A549 (cell line): ENCODE measurements around the gene AAK1. TPM values are rescaled to one million over a fixed set of nuclear protein-coding genes. Genes with fewer than 3 reads are reported as not detected.

Source experiments
- ATAC-seq, 2 experiments: fragments of 200-7000 bp in 1 of 2; fragments of >200 bp in 1 of 2; cut with Nextera tagmentation in 1 of 2; cut with Tn5 transposase in 1 of 2; 3 replicates each; pipeline versions ENCODE4 v1.8.0 to v1.9.1; 2018 to 2020; ENCODE audit warnings: mild to moderate bottlenecking in 1 of 2, moderate library complexity in 1 of 2
- CTCF ChIA-PET: fragments of 300-600 bp; sonication (Branson Sonifier 250); formaldehyde crosslinking; extraction: SDS; loops from one replicate; lab custom pipeline; 2021; ENCODE audit warnings: antibody characterized with exemption, inconsistent platforms; lab: Yijun Ruan, JAX
- POLR2A ChIA-PET: fragments of 350-600 bp; formaldehyde crosslinking; extraction: SDS; loops from one replicate; lab custom pipeline; 2021; ENCODE audit warnings: antibody characterized with exemption, inconsistent platforms; lab: Yijun Ruan, JAX
- DNase-seq, 2 experiments: peaks; one replicate each; pipeline versions ENCODE4 v3.0.0 to v3.0.0-alpha.2; 2011 to 2016; ENCODE audit warnings: low read depth in 1 of 2, low spot score in 1 of 2
- FAIRE-seq: peaks from 2 replicates; lab custom pipeline; 2011; peaks lifted over from hg19 to GRCh38; lab: Jason Lieb, UNC
- H3K27ac ChIP-seq, 2 experiments: fragments of >200 bp; sonication (Bioruptor Twin); formaldehyde crosslinking; 3 replicates each; pipeline ENCODE4 v1.5.1; 2016 to 2017
- H3K4me1 ChIP-seq: fragments of >200 bp; sonication (Bioruptor Twin); formaldehyde crosslinking; 3 replicates; pipeline ENCODE4 v1.6.1; 2016
- H3K4me2 ChIP-seq: fragments of >200 bp; sonication (Bioruptor Twin); formaldehyde crosslinking; 3 replicates; pipeline ENCODE4 v1.6.1; 2016
- H3K4me3 ChIP-seq: fragments of >200 bp; sonication (Bioruptor Twin); formaldehyde crosslinking; 3 replicates; pipeline ENCODE4 v1.5.1; 2016
- H3K9me3 ChIP-seq: fragments of >200 bp; sonication (Bioruptor Twin); formaldehyde crosslinking; 3 replicates; pipeline ENCODE4 v1.6.1; 2016
- CBX2 ChIP-seq: fragments of 200-600 bp; sonication (generic); IDR thresholded peaks from 2 replicates; pipeline ENCODE4 v1.6.1; 2016; ENCODE audit warnings: low read depth, mild to moderate bottlenecking, borderline replicate concordance
- CBX8 ChIP-seq: fragments of 200-600 bp; sonication (generic); IDR thresholded peaks from 2 replicates; pipeline ENCODE4 v1.6.1; 2016
- CHD4 ChIP-seq: fragments of 200-600 bp; sonication (generic); IDR thresholded peaks from 2 replicates; pipeline ENCODE4 v1.6.1; 2016; ENCODE audit warnings: antibody characterized with exemption, mild to moderate bottlenecking, borderline replicate concordance
- EP300 ChIP-seq, 2 experiments: fragments of >200 bp; sonication (Bioruptor Twin); formaldehyde crosslinking; IDR thresholded peaks; 2 replicates in 1 of 2; 3 replicates in 1 of 2; pipeline ENCODE4 v1.6.1; 2016 to 2017
- FOSL2 ChIP-seq, 2 experiments: fragments of 450-650 bp in 1 of 2; fragments of >200 bp in 1 of 2; sonication (Bioruptor Twin) in 1 of 2; formaldehyde crosslinking; IDR thresholded peaks; 2 replicates each; pipeline versions ENCODE4 v1.5.0 to v1.6.1; 2016 to 2020; ENCODE audit warnings: mild to moderate bottlenecking in 1 of 2, moderate library complexity in 1 of 2
- FOXS1 ChIP-seq: fragments of 250-450 bp; sonication (Bioruptor Pico); IDR thresholded peaks from 2 replicates; pipeline ENCODE4 v1.5.0; 2020; ENCODE audit warnings: mild to moderate bottlenecking, moderate library complexity
- HDAC2 ChIP-seq: fragments of 200-600 bp; sonication (generic); IDR thresholded peaks from 2 replicates; pipeline ENCODE4 v1.6.1; 2016
- HOXA7 ChIP-seq: fragments of 250-450 bp; sonication (Bioruptor Pico); IDR thresholded peaks from 2 replicates; pipeline ENCODE4 v1.5.0; 2020; ENCODE audit warnings: mild to moderate bottlenecking, moderate library complexity
- MAFK ChIP-seq: fragments of 450-650 bp; IDR thresholded peaks from 2 replicates; pipeline ENCODE4 v1.6.1; 2014; ENCODE audit not compliant: partially characterized antibody
- MYC ChIP-seq: IDR thresholded peaks from 2 replicates; pipeline ENCODE4 v1.6.1; 2012; ENCODE audit warnings: mild to moderate bottlenecking, inconsistent platforms, low read length, improper control_type of control experiment, borderline replicate concordance
- NR3C1 ChIP-seq: fragments of >200 bp; sonication (Bioruptor Twin); formaldehyde crosslinking; IDR thresholded peaks from 3 replicates; pipeline ENCODE4 v1.6.1; 2017
- PHF8 ChIP-seq: fragments of 200-600 bp; sonication (generic); IDR thresholded peaks from 2 replicates; pipeline ENCODE4 v1.6.1; 2016; ENCODE audit warnings: low read depth, mild to moderate bottlenecking, antibody characterized with exemption, moderate library complexity, borderline replicate concordance
- RARB ChIP-seq: fragments of 250-450 bp; sonication (Bioruptor Pico); IDR thresholded peaks from 2 replicates; pipeline ENCODE4 v1.8.0; 2021; ENCODE audit warnings: mild to moderate bottlenecking, moderate library complexity
- RCOR1 ChIP-seq: fragments of 150-350 bp; IDR thresholded peaks from 2 replicates; pipeline ENCODE4 v1.6.1; 2014; ENCODE audit warnings: antibody characterized with exemption, low read length, low read depth
- RFX5 ChIP-seq: fragments of 450-650 bp; IDR thresholded peaks from 2 replicates; pipeline ENCODE4 v1.7.1; 2014; ENCODE audit warnings: antibody characterized with exemption, mild to moderate bottlenecking, moderate library complexity
- SREBF2 ChIP-seq: fragments of 450-650 bp; IDR thresholded peaks from 2 replicates; pipeline ENCODE4 v1.6.1; 2014; ENCODE audit warnings: mild to moderate bottlenecking, moderate library complexity
- WGBS: methylation state at CpG from one replicate; pipeline ENCODE4 v1.1.6; 2017; ENCODE audit errors: missing lambda C conversion rate; 5-methylcytosine and 5-hydroxymethylcytosine counted together
- polyA plus RNA-seq, 4 experiments: library from polyadenylated mRNA; depleted of rRNA in 3 of 4; stranded (reverse); fragments of >200 nt; fragmentation: RNase III in 1 of 4; extraction: RNeasy Plus Mini Kit Qiagen cat#74134 plus additional on column Dnase treatment in 1 of 4; gene quantifications; 2 replicates in 3 of 4; 3 replicates in 1 of 4; pipeline ENCODE4 v1.2.3, GENCODE V29; 2011 to 2017
- TF ChIP-seq, protein P1 (sequence below): IDR thresholded peaks from 2 replicates; pipeline ENCODE4 v1.6.1; 2012; ENCODE audit warnings: low read depth, borderline replicate concordance
- TF ChIP-seq, protein P2 (sequence below): fragments of 200-600 bp; sonication (generic); IDR thresholded peaks from 2 replicates; pipeline ENCODE4 v1.6.1; 2016; ENCODE audit warnings: antibody characterized with exemption, mild to moderate bottlenecking, moderate library complexity
- TF ChIP-seq, protein P3 (sequence below): fragments of >200 bp; sonication (Bioruptor Twin); formaldehyde crosslinking; IDR thresholded peaks from 3 replicates; pipeline ENCODE4 v1.5.1; 2016
- TF ChIP-seq, protein P4 (sequence below): IDR thresholded peaks from 2 replicates; pipeline ENCODE4 v1.6.1; 2012

The AAK1 gene
- polyA plus RNA-seq, 2 of the 4 experiments (the other 2 are of a cell fraction) = 15.9 to 25.7 TPM

DNA sequence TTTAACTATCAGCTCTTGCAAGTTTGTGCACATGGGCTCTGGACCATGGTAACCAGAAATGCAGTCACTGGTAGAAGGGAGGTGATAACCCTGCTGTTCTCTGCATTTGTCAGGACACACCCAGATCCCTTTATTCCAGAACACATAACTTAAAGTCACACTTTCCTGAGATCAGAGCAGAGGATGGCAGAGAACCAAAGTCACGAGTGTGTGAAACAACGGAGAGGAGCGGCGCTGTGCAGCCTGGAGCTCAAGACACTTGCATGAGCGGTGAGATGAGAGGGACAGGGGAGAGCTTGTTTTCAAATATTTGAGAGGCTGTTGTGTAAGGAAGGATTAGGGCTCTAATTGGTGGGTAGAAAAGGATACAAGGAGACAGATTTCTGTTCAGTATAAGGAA lies 43.3 kb upstream of the AAK1 start:
- peak in 1 of 2 experiments; percentile 26; a peak in 3 of 6 replicates for ATAC-seq
- H3K4me1 ChIP-seq = peaks cover 34% of the 10 kb centered on the region
- TF ChIP-seq RARB (CRISPR knock-in tag) = no peak
- TF ChIP-seq HOXA7 (CRISPR knock-in tag) = no peak
- no peak for TF ChIP-seq NR3C1
- TF ChIP-seq FOSL2 (IDR thresholded peaks at IDR 0.05) = no peak
- TF ChIP-seq FOSL2 (CRISPR knock-in tag; IDR thresholded peaks at IDR 0.05) = no peak
- TF ChIP-seq, all 56 proteins: peak for 0
- FAIRE-seq (no peak), DNase-seq (no peak)
- Histone ChIP-seq H3K4me2 (no peak overlapping the region), H3K4me3 (no peak overlapping the region), H3K9me3 (no peaks in the 10 kb centered on the region), H3K27ac (0 out of 6 replicates have a peak overlapping the region, but pooled peaks of 1 of the 2 experiments have one; percentile 4)
- 79% methylated on average over 5 of the region's 5 CpGs for WGBS
- CTCF ChIA-PET = interaction anchor here (0.9 to 2.1 kb wide), 4 partner anchors 13 to 130 kb away, joined by 3 to 10 read pairs (median 6); no protein-coding TSS in a partner anchor
- POLR2A ChIA-PET = no interaction called here

DNA sequence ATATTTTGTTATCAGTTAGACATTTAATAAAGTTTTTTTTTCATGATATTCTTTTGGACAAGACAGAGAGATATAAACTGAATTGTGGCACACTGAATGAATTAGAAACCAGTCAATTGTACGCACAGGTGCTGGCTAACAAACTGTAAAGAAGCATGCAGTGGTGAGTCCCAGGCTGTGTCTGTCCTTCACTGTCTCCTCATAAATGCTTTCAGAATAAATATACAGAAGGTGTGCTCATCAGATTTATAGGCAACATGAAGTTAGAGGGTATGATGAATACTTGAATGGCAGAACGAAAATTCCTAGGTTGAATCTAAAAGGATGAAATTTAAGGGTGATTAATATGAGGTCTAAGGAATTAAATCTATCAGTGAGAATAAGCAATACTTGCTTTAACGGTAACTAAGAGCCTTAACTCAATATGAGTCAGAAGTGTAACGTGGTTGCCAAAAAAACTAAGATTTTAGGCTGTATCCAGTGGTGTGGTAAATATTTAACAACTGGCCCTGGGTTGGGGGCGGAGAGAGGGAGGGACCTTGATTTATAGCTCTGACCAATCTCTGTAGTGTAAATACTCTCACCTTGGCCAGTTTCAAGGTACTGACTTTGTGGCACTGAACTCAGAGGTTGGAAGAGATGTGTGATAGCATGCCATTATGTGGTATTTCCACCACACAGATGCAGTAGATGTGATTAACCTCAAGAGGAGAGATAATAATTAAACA lies 41.9 kb upstream of the AAK1 start:
- no peak for FAIRE-seq
- CTCF ChIA-PET = interaction anchor here (1.8 to 2.1 kb wide), 3 partner anchors 12 to 41 kb away, joined by 6 to 10 read pairs (median 7); partner anchors contain the start of gene AAK1
- POLR2A ChIA-PET = no interaction called here
- no peak overlapping the region for H3K4me3 ChIP-seq
- TF ChIP-seq FOSL2 (IDR thresholded peaks at IDR 0.05) (no peak), FOSL2 (CRISPR knock-in tag; IDR thresholded peaks at IDR 0.05) (0 out of 2 replicates have a peak, but pooled peaks have one; percentile 23), RFX5 (no peak)
- TF ChIP-seq, all 56 proteins: peak for 1
- DNase-seq (peak in 1 of 2 experiments; percentile 44), ATAC-seq (peak; percentile 71 to 79; a peak in 4 of 6 replicates)
- H3K27ac ChIP-seq = peak overlapping the region in 1 of 2 experiments; percentile 49; a peak in 3 of 6 replicates
- peaks cover 34% of the 10 kb centered on the region for H3K4me1 ChIP-seq
- 24% methylated on average over 5 of the region's 5 CpGs for WGBS
- no peaks in the 10 kb centered on the region for H3K9me3 ChIP-seq
- peak overlapping the region; percentile 47 for H3K4me2 ChIP-seq

DNA sequence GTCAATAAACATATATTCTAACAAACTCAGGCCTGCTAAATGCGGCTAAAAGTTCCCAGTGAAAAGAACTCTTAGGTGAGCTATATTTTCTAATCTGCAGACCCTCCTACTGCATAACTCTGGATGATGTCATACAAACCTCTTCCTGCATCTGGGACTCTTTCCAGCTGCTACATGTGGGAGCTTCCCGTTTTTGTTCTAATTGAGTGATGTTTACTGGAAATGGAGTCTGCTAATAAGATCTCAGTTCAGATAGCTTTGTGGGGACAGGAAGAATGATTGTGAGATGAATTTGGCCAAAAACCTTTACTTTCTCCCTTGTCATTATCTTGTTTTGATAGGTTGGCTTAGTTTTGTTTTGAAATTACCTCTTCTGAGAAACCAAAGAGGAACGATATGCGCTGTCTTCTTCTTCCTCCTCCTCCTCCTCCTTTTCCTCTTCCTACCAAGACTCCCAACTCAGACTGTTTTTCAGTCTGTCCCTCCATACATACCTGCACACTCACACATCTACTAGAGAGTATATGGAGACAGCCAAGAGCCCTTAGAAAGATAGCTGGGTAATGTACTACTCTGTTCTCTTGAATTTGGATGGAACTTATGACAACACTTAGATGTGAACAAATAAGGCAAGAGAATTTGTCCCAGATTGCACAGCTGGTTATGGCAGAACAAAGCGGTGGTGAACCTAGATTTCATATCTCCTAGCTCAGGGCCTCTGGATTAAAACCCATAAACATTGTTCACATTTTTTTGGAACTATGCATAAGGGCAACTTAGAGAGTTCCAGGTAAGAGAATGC lies 39.8 kb upstream of the AAK1 start:
- FAIRE-seq (no peak), DNase-seq (peak in 1 of 2 experiments; percentile 30), ATAC-seq (peak in 1 of 2 experiments; percentile 60; a peak in 3 of 6 replicates)
- WGBS = 69% methylated on average over 5 of the region's 5 CpGs
- H3K4me3 ChIP-seq = no peak overlapping the region
- H3K4me1 ChIP-seq = peaks cover 34% of the 10 kb centered on the region
- ChIA-PET CTCF (interaction anchor here (1.2 to 2.1 kb wide), 8 partner anchors 10 to 118 kb away, joined by 3 to 11 read pairs (median 4); no protein-coding TSS in a partner anchor), POLR2A (interaction anchor here (0.6 to 1.1 kb wide), 4 partner anchors 31 to 448 kb away, joined by 3 read pairs; partner anchors contain the start of gene AAK1)
- H3K27ac ChIP-seq = peak overlapping the region; percentile 27 to 70; a peak in 5 of 6 replicates
- H3K9me3 ChIP-seq = no peaks in the 10 kb centered on the region
- no peak for TF ChIP-seq RFX5
- TF ChIP-seq, protein P1, sequence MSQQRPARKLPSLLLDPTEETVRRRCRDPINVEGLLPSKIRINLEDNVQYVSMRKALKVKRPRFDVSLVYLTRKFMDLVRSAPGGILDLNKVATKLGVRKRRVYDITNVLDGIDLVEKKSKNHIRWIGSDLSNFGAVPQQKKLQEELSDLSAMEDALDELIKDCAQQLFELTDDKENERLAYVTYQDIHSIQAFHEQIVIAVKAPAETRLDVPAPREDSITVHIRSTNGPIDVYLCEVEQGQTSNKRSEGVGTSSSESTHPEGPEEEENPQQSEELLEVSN = no peak
- no peak for TF ChIP-seq SREBF2
- TF ChIP-seq, protein P2, sequence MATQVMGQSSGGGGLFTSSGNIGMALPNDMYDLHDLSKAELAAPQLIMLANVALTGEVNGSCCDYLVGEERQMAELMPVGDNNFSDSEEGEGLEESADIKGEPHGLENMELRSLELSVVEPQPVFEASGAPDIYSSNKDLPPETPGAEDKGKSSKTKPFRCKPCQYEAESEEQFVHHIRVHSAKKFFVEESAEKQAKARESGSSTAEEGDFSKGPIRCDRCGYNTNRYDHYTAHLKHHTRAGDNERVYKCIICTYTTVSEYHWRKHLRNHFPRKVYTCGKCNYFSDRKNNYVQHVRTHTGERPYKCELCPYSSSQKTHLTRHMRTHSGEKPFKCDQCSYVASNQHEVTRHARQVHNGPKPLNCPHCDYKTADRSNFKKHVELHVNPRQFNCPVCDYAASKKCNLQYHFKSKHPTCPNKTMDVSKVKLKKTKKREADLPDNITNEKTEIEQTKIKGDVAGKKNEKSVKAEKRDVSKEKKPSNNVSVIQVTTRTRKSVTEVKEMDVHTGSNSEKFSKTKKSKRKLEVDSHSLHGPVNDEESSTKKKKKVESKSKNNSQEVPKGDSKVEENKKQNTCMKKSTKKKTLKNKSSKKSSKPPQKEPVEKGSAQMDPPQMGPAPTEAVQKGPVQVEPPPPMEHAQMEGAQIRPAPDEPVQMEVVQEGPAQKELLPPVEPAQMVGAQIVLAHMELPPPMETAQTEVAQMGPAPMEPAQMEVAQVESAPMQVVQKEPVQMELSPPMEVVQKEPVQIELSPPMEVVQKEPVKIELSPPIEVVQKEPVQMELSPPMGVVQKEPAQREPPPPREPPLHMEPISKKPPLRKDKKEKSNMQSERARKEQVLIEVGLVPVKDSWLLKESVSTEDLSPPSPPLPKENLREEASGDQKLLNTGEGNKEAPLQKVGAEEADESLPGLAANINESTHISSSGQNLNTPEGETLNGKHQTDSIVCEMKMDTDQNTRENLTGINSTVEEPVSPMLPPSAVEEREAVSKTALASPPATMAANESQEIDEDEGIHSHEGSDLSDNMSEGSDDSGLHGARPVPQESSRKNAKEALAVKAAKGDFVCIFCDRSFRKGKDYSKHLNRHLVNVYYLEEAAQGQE = no peak
- TF ChIP-seq CHD4 = no peak
- no peak for TF ChIP-seq RCOR1
- TF ChIP-seq, protein P3, sequence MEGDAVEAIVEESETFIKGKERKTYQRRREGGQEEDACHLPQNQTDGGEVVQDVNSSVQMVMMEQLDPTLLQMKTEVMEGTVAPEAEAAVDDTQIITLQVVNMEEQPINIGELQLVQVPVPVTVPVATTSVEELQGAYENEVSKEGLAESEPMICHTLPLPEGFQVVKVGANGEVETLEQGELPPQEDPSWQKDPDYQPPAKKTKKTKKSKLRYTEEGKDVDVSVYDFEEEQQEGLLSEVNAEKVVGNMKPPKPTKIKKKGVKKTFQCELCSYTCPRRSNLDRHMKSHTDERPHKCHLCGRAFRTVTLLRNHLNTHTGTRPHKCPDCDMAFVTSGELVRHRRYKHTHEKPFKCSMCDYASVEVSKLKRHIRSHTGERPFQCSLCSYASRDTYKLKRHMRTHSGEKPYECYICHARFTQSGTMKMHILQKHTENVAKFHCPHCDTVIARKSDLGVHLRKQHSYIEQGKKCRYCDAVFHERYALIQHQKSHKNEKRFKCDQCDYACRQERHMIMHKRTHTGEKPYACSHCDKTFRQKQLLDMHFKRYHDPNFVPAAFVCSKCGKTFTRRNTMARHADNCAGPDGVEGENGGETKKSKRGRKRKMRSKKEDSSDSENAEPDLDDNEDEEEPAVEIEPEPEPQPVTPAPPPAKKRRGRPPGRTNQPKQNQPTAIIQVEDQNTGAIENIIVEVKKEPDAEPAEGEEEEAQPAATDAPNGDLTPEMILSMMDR = no peak
- no peak for TF ChIP-seq FOXS1
- no peak for TF ChIP-seq MAFK
- no peak for TF ChIP-seq HDAC2
- no peak for TF ChIP-seq CBX8
- no peak for TF ChIP-seq CBX2
- TF ChIP-seq, protein P4, sequence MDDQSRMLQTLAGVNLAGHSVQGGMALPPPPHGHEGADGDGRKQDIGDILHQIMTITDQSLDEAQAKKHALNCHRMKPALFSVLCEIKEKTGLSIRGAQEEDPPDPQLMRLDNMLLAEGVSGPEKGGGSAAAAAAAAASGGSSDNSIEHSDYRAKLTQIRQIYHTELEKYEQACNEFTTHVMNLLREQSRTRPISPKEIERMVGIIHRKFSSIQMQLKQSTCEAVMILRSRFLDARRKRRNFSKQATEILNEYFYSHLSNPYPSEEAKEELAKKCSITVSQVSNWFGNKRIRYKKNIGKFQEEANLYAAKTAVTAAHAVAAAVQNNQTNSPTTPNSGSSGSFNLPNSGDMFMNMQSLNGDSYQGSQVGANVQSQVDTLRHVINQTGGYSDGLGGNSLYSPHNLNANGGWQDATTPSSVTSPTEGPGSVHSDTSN = no peak
- TF ChIP-seq MYC = no peak
- no peak for TF ChIP-seq PHF8
- TF ChIP-seq EP300 (IDR thresholded peaks at IDR 0.05) = no peak
- H3K4me2 ChIP-seq = peak overlapping the region; percentile 63
